ENCODE data around the gene FANCC.
"Not testable (repeated sequence)": the region's sequence is repeated elsewhere in the genome, so short reads cannot be mapped to it uniquely, and the experiment has no call there.

FANCC gene

DNA sequence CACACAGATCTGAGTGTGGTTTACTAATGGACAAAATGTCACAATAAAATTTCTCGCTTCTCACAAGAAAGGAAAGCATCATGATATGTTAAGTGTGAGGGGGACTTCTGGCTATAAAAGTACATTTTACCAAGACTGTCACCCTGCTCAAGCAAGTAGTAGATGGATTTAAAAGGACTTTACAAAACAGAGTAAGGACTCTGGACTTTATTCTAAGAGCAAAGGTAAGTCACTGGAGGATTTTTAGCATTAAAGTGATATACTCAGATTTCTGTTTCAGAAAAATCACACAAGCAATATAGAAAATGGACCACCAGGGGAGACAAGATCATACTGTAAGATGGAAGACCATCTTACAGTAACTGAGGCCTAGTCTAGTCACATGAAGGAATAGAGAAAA, 19.7 kb downstream of the FANCC start:
- no peak for DNase-seq (ENCODE audit: extremely low spot score)
- CTCF ChIA-PET = no interaction called here
- TF ChIP-seq FOXK2 (IDR thresholded peaks at IDR 0.05) (no peak), BHLHE40 (IDR thresholded peaks at IDR 0.05; ENCODE audit: borderline replicate concordance) (no peak), CTBP1 (IDR thresholded peaks at IDR 0.05; ENCODE audit: borderline replicate concordance) (no peak), HDGF (IDR thresholded peaks at IDR 0.05; ENCODE audit: borderline replicate concordance) (no peak), NFRKB (IDR thresholded peaks at IDR 0.05) (no peak), TARDBP (IDR thresholded peaks at IDR 0.05) (no peak), ZNF384 (IDR thresholded peaks at IDR 0.05) (no peak), LEF1 (IDR thresholded peaks at IDR 0.05; ENCODE audit: borderline replicate concordance) (no peak), SUZ12 (IDR thresholded peaks at IDR 0.05) (no peak), FOXA1 (IDR thresholded peaks at IDR 0.05) (no peak), ARNT (IDR thresholded peaks at IDR 0.05) (no peak), FOXM1 (IDR thresholded peaks at IDR 0.05; ENCODE audit: borderline replicate concordance) (no peak), ELF4 (IDR thresholded peaks at IDR 0.05) (no peak), L3MBTL2 (conservative IDR thresholded peaks at IDR 0.05) (no peak), SP1 (IDR thresholded peaks at IDR 0.05) (no peak)
- TF ChIP-seq, protein P1, sequence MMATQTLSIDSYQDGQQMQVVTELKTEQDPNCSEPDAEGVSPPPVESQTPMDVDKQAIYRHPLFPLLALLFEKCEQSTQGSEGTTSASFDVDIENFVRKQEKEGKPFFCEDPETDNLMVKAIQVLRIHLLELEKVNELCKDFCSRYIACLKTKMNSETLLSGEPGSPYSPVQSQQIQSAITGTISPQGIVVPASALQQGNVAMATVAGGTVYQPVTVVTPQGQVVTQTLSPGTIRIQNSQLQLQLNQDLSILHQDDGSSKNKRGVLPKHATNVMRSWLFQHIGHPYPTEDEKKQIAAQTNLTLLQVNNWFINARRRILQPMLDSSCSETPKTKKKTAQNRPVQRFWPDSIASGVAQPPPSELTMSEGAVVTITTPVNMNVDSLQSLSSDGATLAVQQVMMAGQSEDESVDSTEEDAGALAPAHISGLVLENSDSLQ (IDR thresholded peaks at IDR 0.05) = no peak
- POLR2A ChIA-PET = no interaction called here

DNA sequence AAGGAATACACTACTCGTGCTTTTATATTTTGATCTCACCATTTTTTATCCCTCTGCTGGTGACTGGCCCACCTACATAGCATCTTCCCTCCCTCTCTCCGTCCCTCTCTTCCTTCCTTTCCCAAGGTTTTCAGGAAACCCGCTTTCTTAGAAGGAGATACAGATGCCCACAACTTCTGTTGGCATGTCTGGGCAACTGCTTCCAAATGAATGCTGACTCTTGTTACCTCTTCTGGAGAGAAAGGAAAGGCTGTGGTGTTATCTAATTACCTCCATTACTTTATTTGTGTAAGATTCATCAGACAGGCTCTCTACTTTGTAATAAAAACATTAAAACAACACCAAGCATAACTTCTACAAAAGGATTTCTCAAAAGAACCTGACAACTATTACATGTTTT, 20.2 kb downstream of the FANCC start:
- CTCF ChIA-PET = no interaction called here

DNA sequence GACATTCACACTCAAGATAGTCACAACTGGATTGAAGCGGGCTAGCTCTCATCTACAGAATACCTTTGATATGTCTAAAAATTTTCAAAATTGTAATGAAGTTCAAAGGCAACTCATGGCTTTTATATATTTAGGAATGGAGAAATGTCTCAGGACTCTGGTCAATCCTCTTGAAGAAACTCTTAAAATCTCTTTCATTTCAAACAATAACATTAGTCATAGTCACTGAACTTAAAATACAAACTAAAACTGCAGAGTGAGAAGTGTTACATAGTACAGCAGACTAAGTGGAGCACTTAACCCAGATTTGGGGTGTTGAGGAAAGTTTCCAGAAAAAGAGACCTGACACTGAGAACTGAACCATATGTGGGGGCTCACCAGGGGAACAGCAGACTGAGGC, 20.7 kb downstream of the FANCC start:
- CTCF ChIA-PET = no interaction called here
- POLR2A ChIA-PET = no interaction called here
- DNase-seq (ENCODE audit: extremely low spot score) = no peak
- TF ChIP-seq, protein P1 (IDR thresholded peaks at IDR 0.05) = no peak
- TF ChIP-seq FOXM1 (IDR thresholded peaks at IDR 0.05; ENCODE audit: borderline replicate concordance) (no peak), ZNF384 (IDR thresholded peaks at IDR 0.05) (no peak), FOXK2 (IDR thresholded peaks at IDR 0.05) (no peak), LEF1 (IDR thresholded peaks at IDR 0.05; ENCODE audit: borderline replicate concordance) (no peak), HDGF (IDR thresholded peaks at IDR 0.05; ENCODE audit: borderline replicate concordance) (no peak), SUZ12 (IDR thresholded peaks at IDR 0.05) (no peak), ELF4 (IDR thresholded peaks at IDR 0.05) (no peak), L3MBTL2 (conservative IDR thresholded peaks at IDR 0.05) (no peak)

More for the DNA sequence above, 20.2 kb downstream of the FANCC start:
- POLR2A ChIA-PET = no interaction called here
- DNase-seq (ENCODE audit: extremely low spot score) = no peak
- TF ChIP-seq SP1 (IDR thresholded peaks at IDR 0.05) = no peak
- no peak for TF ChIP-seq FOXM1 (IDR thresholded peaks at IDR 0.05; ENCODE audit: borderline replicate concordance)
- TF ChIP-seq FOXK2 (IDR thresholded peaks at IDR 0.05) = no peak
- TF ChIP-seq TARDBP (IDR thresholded peaks at IDR 0.05) = no peak
- TF ChIP-seq ELF4 (IDR thresholded peaks at IDR 0.05) = no peak
- TF ChIP-seq, protein P1 (IDR thresholded peaks at IDR 0.05) = no peak
- no peak for TF ChIP-seq NFRKB (IDR thresholded peaks at IDR 0.05)
- no peak for TF ChIP-seq FOXA1 (IDR thresholded peaks at IDR 0.05)
- TF ChIP-seq CTBP1 (IDR thresholded peaks at IDR 0.05; ENCODE audit: borderline replicate concordance) = no peak
- no peak for TF ChIP-seq LEF1 (IDR thresholded peaks at IDR 0.05; ENCODE audit: borderline replicate concordance)
- TF ChIP-seq HDGF (IDR thresholded peaks at IDR 0.05; ENCODE audit: borderline replicate concordance) = no peak

DNA sequence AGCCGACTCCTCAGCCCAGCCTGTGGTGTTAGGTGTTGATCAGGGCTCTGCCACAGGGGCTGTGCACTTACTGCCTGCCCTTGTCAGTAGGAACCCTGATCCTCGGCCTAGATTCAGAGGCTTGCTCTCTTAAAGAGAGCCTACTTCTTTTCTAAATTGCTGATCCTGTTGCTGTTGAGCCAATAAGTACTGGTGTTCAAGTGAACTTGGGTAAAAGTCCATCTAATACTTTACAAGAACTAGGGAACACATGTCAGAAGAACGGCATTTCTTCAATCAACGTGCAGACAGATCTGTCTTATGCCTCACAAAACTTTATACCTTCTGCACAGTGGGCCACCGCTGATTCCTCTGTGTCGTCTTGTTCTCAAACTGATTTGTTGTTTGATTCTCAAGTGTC, 24.2 kb downstream of the FANCC start:
- DNase-seq (ENCODE audit: extremely low spot score); CTCF ChIA-PET; POLR2A ChIA-PET: not testable (repeated sequence)

DNA sequence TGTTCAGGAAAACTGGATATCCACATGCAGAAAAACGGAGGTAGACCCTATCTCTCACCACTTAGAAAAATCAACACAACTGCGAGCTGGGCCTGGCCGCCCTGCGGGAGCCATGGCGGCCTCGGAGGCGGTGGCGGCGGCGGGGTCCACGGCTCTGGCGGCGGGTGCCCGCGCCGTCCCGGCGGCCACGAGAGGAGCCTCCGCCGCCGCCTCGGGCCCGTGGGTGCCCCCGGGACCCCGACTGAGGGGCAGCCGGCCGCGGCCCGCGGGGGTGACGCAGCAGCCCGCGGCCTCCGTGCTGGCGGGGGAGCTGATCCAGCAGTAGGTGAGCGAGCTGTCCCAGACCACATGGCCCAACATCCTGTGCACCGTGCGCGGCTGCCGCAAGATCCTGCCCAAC, 25.3 kb downstream of the FANCC start:
- no peak for DNase-seq (ENCODE audit: extremely low spot score)
- ChIA-PET POLR2A (no interaction called here), CTCF (no interaction called here)
- no peak for TF ChIP-seq TARDBP (IDR thresholded peaks at IDR 0.05)
- TF ChIP-seq FOXA1 (IDR thresholded peaks at IDR 0.05) = no peak

DNA sequence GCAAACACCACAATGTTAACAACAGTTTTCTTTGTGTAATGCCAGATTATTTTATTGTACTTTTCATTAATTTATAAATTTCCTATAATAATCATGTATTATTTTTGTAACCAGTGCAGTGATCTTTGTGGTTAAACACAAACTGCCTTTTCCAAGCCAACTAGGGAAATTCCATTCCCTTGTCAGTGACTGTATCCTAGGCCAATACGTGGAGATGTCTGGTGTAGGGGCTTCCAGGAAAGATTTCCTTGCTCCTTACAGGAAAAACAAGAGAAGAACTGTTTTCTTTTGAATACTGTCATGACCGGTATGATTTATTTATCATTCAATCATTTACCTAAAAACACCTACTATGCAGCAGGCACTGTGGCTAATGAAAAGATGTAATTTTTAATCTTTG, 31.4 kb downstream of the FANCC start:
- POLR2A ChIA-PET = no interaction called here
- DNase-seq (ENCODE audit: extremely low spot score) = no peak
- TF ChIP-seq SP1 (IDR thresholded peaks at IDR 0.05) (no peak), ZNF384 (IDR thresholded peaks at IDR 0.05) (no peak), TARDBP (IDR thresholded peaks at IDR 0.05) (no peak), FOXA1 (IDR thresholded peaks at IDR 0.05) (no peak), FOXM1 (IDR thresholded peaks at IDR 0.05; ENCODE audit: borderline replicate concordance) (no peak), LEF1 (IDR thresholded peaks at IDR 0.05; ENCODE audit: borderline replicate concordance) (no peak)
- TF ChIP-seq, protein P1 (IDR thresholded peaks at IDR 0.05) = no peak
- CTCF ChIA-PET = no interaction called here

DNA sequence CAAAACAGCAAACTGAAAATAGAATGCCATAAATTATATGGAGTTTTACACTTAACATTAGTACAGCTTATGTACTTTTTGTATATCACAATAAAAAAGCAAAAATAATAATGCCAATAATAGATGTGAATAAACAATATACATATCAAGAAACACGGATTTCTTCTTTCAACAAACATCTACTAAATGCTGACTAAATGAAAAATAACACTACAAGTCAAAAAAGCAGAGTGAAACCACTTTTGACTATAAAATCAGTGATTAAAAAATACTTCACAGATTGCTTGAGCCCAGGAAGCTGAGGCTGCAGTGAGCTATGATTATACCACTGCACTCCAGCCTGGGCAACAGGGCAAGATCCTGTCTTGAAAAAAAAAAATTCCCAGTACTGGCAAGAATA, 32.2 kb downstream of the FANCC start:
- CTCF ChIA-PET = no interaction called here
- POLR2A ChIA-PET = no interaction called here
- no peak for DNase-seq (ENCODE audit: extremely low spot score)
- TF ChIP-seq LEF1 (IDR thresholded peaks at IDR 0.05; ENCODE audit: borderline replicate concordance) (no peak), CTBP1 (IDR thresholded peaks at IDR 0.05; ENCODE audit: borderline replicate concordance) (no peak), FOXK2 (IDR thresholded peaks at IDR 0.05) (no peak), FOXM1 (IDR thresholded peaks at IDR 0.05; ENCODE audit: borderline replicate concordance) (no peak), TARDBP (IDR thresholded peaks at IDR 0.05) (no peak), ZNF384 (IDR thresholded peaks at IDR 0.05) (no peak), FOXA1 (IDR thresholded peaks at IDR 0.05) (no peak), L3MBTL2 (conservative IDR thresholded peaks at IDR 0.05) (no peak), SP1 (IDR thresholded peaks at IDR 0.05) (no peak), ELF4 (IDR thresholded peaks at IDR 0.05) (no peak), NFRKB (IDR thresholded peaks at IDR 0.05) (no peak)
- TF ChIP-seq, protein P1 (IDR thresholded peaks at IDR 0.05) = no peak

All from HEK293T (cell line).